Keratinocyte (primary cell): ENCODE measurements around the gene SAMD4A.

Experiments
- CTCF ChIP-seq, 3 experiments: IDR thresholded peaks in 1 of 3; conservative IDR thresholded peaks in 1 of 3; optimal IDR thresholded peaks in 1 of 3; 2 replicates in 2 of 3; 3 replicates in 1 of 3; pipeline versions ENCODE3 to v1.5.1; 2011; ENCODE audit warnings: low read length in 3 of 3, mild to moderate bottlenecking in 3 of 3, moderate library complexity in 2 of 3, control low read depth in 1 of 3, inconsistent platforms in 1 of 3; ENCODE audit not compliant: insufficient read depth in 2 of 3; ENCODE audit errors: extremely low read depth in 1 of 3
- EZH2 ChIP-seq: IDR thresholded peaks from one replicate; pipeline ENCODE4 v1.6.1; 2012; ENCODE audit warnings: inconsistent platforms, mild to moderate bottlenecking, low read length, moderate library complexity

GRCh38 chr14:54792288-54792687 lies 225.4 kb downstream of the SAMD4A start:
- TF ChIP-seq CTCF (optimal IDR thresholded peaks at IDR 0.05 in 1 of 3, IDR thresholded peaks at IDR 0.05 in 1 of 3, conservative IDR thresholded peaks at IDR 0.05 in 1 of 3; ENCODE audit: extremely low read depth in 1 of 3, insufficient read depth in 2 of 3, low read length in 3 of 3) (no peak), EZH2 (no peak)
